Esophagus muscularis mucosa (tissue), 4 donors: ENCODE results near the gene GPC5. TPM values are rescaled to one million over a fixed set of nuclear protein-coding genes. Genes with fewer than 3 reads are reported as not detected.

Experiments used
- DNase-seq: peaks from one replicate; pipeline ENCODE4 v3.0.0-alpha.2; 2017; ENCODE audit errors: extremely low spot score
- H3K27ac ChIP-seq, 4 donors: fragments of 200-600 bp; sonication (generic); replicated peaks in 1 of 4; 1 replicate in 3 of 4; 2 replicates in 1 of 4; pipeline ENCODE4 v1.5.1; 2016 to 2019; ENCODE audit warnings: mild to moderate bottlenecking in 1 of 4
- H3K27me3 ChIP-seq, 4 donors: fragments of 200-600 bp; sonication (generic); one replicate each; pipeline versions ENCODE4 v1.5.1 to v1.6.0; 2016 to 2019
- H3K36me3 ChIP-seq, 4 donors: fragments of 200-600 bp; sonication (generic); one replicate each; pipeline ENCODE4 v1.5.1; 2016 to 2019
- H3K4me1 ChIP-seq, 4 donors: fragments of 200-600 bp; sonication (generic); one replicate each; pipeline ENCODE4 v1.5.1; 2016 to 2019
- H3K4me3 ChIP-seq, 4 donors: fragments of 200-600 bp; sonication (generic); 1 replicate in 2 of 4; 2 replicates in 2 of 4; pipeline ENCODE4 v1.5.1; 2016 to 2019; ENCODE audit warnings: mild to moderate bottlenecking in 4 of 4, moderate library complexity in 1 of 4
- H3K9me3 ChIP-seq, 4 donors: fragments of 200-600 bp; sonication (generic); 1 replicate in 3 of 4; 2 replicates in 1 of 4; pipeline ENCODE4 v1.5.1; 2016 to 2019
- CTCF ChIP-seq, 3 experiments: fragments of 200-600 bp in 2 of 3; fragments of 450-650 bp in 1 of 3; sonication (generic) in 2 of 3; IDR thresholded peaks; one replicate each; pipeline ENCODE4 v1.5.1; 2017 to 2019; ENCODE audit warnings: antibody characterized with exemption in 3 of 3, mild to moderate bottlenecking in 2 of 3, moderate library complexity in 1 of 3
- EP300 ChIP-seq: sonication (generic); formaldehyde crosslinking; IDR thresholded peaks from one replicate; pipeline ENCODE4 v1.6.1; 2017; ENCODE audit warnings: antibody characterized with exemption
- POLR2A ChIP-seq: fragments of 450-650 bp; IDR thresholded peaks from one replicate; pipeline ENCODE4 v1.6.1; 2017; ENCODE audit warnings: antibody characterized with exemption, moderate library complexity, mild to moderate bottlenecking, low read depth
- POLR2AphosphoS5 ChIP-seq, 2 donors: sonication (generic); formaldehyde crosslinking; IDR thresholded peaks; one replicate each; pipeline ENCODE4 v1.6.1; 2017; ENCODE audit warnings: antibody characterized with exemption in 2 of 2
- WGBS: methylation state at CpG from one replicate; pipeline ENCODE4 v1.1.5; 2018; 5-methylcytosine and 5-hydroxymethylcytosine counted together
- intact Hi-C: fragments of 100-400 bp; cut with DNase I; formaldehyde crosslinking; loops from one replicate; pipeline ENCODE4 v1.15.1; 2023
- total RNA-seq, 4 donors: library from RNA; depleted of rRNA; stranded (reverse); fragments of >200 nt; gene quantifications; one replicate each; pipeline versions ENCODE4 v1.1.0 to v1.2.1, GENCODE V29; 2016

The GPC5 gene
- total RNA-seq, 4 donors from 2014 or later = 0.13 to 0.42 (median 0.33) TPM; not detected in 1

GRCh38 chr13:92768602-92769001 is 1370.2 kb downstream of the GPC5 start:
- no peak for DNase-seq
- WGBS = 73% methylated on average over 4 of the region's 4 CpGs
- intact Hi-C loops = no loop called here
- Histone ChIP-seq H3K4me3 (no peak overlapping the region), H3K4me1 (no peaks in the 10 kb centered on the region), H3K27me3 (no peaks in the 10 kb centered on the region), H3K9me3 (no peaks in the 10 kb centered on the region), H3K36me3 (no peaks in the 10 kb centered on the region), H3K27ac (no peak overlapping the region)
- no peak for TF ChIP-seq CTCF (IDR thresholded peaks at IDR 0.05)
- no peak for TF ChIP-seq POLR2AphosphoS5 (IDR thresholded peaks at IDR 0.05)
- no peak for TF ChIP-seq EP300
- no peak for TF ChIP-seq POLR2A

GRCh38 chr13:92769046-92769445 is 1370.6 kb downstream of the GPC5 start:
- H3K36me3 ChIP-seq = no peaks in the 10 kb centered on the region
- H3K27me3 ChIP-seq = no peaks in the 10 kb centered on the region
- no peaks in the 10 kb centered on the region for H3K9me3 ChIP-seq
- intact Hi-C loops = no loop called here
- TF ChIP-seq POLR2A (no peak), EP300 (no peak), POLR2AphosphoS5 (IDR thresholded peaks at IDR 0.05) (no peak), CTCF (IDR thresholded peaks at IDR 0.05) (no peak)
- 67% methylated on average over 1 of the region's 1 CpG for WGBS
- H3K4me3 ChIP-seq = no peak overlapping the region
- DNase-seq = no peak
- H3K4me1 ChIP-seq = no peaks in the 10 kb centered on the region
- no peak overlapping the region for H3K27ac ChIP-seq

GRCh38 chr13:92775658-92776057 is 1377.2 kb downstream of the GPC5 start:
- DNase-seq = no peak

GRCh38 chr13:92781965-92782690 is 1383.7 kb downstream of the GPC5 start:
- WGBS = 81% methylated on average over 7 of the region's 7 CpGs
- Histone ChIP-seq H3K9me3 (no peaks in the 10 kb centered on the region), H3K4me1 (no peaks in the 10 kb centered on the region), H3K27ac (no peak overlapping the region), H3K27me3 (no peaks in the 10 kb centered on the region), H3K36me3 (no peaks in the 10 kb centered on the region), H3K4me3 (no peak overlapping the region)
- TF ChIP-seq POLR2A = no peak
- no peak for TF ChIP-seq POLR2AphosphoS5 (IDR thresholded peaks at IDR 0.05)
- TF ChIP-seq CTCF (IDR thresholded peaks at IDR 0.05) = no peak
- TF ChIP-seq EP300 = no peak
- DNase-seq = no peak
- intact Hi-C loops = no loop called here

More at GRCh38 chr13:92775658-92776057, 1377.2 kb downstream of the GPC5 start:
- H3K9me3 ChIP-seq = no peaks in the 10 kb centered on the region
- intact Hi-C loops = no loop called here
- H3K27me3 ChIP-seq = no peaks in the 10 kb centered on the region
- no peak overlapping the region for H3K27ac ChIP-seq
- H3K36me3 ChIP-seq = no peaks in the 10 kb centered on the region
- no peak for TF ChIP-seq POLR2A
- no peak for TF ChIP-seq CTCF (IDR thresholded peaks at IDR 0.05)
- TF ChIP-seq EP300 = no peak
- TF ChIP-seq POLR2AphosphoS5 (IDR thresholded peaks at IDR 0.05) = no peak
- no peaks in the 10 kb centered on the region for H3K4me1 ChIP-seq
- no peak overlapping the region for H3K4me3 ChIP-seq
- WGBS = 81% methylated on average over 3 of the region's 3 CpGs

- DNase-seq = no peak
- H3K4me3 ChIP-seq = no peak overlapping the region
- no peaks in the 10 kb centered on the region for H3K36me3 ChIP-seq
- 50% methylated on average over 1 of the region's 1 CpG for WGBS
- H3K27ac ChIP-seq = no peak overlapping the region
- TF ChIP-seq POLR2AphosphoS5 (IDR thresholded peaks at IDR 0.05) (no peak), EP300 (no peak), POLR2A (no peak), CTCF (IDR thresholded peaks at IDR 0.05) (no peak)
- intact Hi-C loops = no loop called here
- H3K27me3 ChIP-seq = no peaks in the 10 kb centered on the region
- H3K4me1 ChIP-seq = peaks cover 0 to 9% (median 0%) of the 10 kb centered on the region in 4 donors
- no peaks in the 10 kb centered on the region for H3K9me3 ChIP-seq
Measured at GRCh38 chr13:92802776-92803175, 1404.4 kb downstream of the GPC5 start.
